NB4 (cell line): ENCODE measurements around the gene CAPN14.

Source experiments
- DNase-seq: peaks from one replicate; pipeline ENCODE4 v3.0.0; 2010; ENCODE audit warnings: low read depth
- H3K4me3 ChIP-seq: one replicate; pipeline ENCODE4 v1.5.1; 2011; ENCODE audit warnings: mild to moderate bottlenecking, low read depth, low read length, moderate library complexity
- CTCF ChIP-seq: IDR thresholded peaks from one replicate; pipeline ENCODE4 v1.5.1; 2012; ENCODE audit warnings: low read depth, low read length
- MAX ChIP-seq: IDR thresholded peaks from 2 replicates; pipeline ENCODE4 v1.6.1; 2011; ENCODE audit warnings: low read depth, low read length
- MYC ChIP-seq: IDR thresholded peaks from 2 replicates; pipeline ENCODE4 v1.6.1; 2011; ENCODE audit warnings: low read depth, low read length
- POLR2A ChIP-seq: IDR thresholded peaks from 2 replicates; pipeline ENCODE4 v1.6.1; 2011; ENCODE audit warnings: mild to moderate bottlenecking; ENCODE audit not compliant: insufficient read length; ENCODE audit errors: extremely low read depth

CAPN14 gene

GRCh38 chr2:31216734-31217133, 581 bp downstream of the CAPN14 start:
- DNase-seq, result no peak
- TF ChIP-seq CTCF (no peak), MAX (no peak), MYC (no peak), POLR2A (no peak)
- H3K4me3 ChIP-seq, result no peak overlapping the region

GRCh38 chr2:31214444-31214915, 2.8 kb downstream of the CAPN14 start:
- DNase-seq, result no peak
- no peak overlapping the region for H3K4me3 ChIP-seq
- no peak for TF ChIP-seq POLR2A
- no peak for TF ChIP-seq CTCF
- no peak for TF ChIP-seq MAX
- TF ChIP-seq MYC, result no peak

- no peak overlapping the region for H3K4me3 ChIP-seq
- TF ChIP-seq POLR2A (no peak), MAX (no peak), MYC (no peak), CTCF (no peak)
- DNase-seq, result no peak
These were observed 3.5 kb downstream of the CAPN14 start for GRCh38 chr2:31213601-31214443.

GRCh38 chr2:31212659-31213600, 4.4 kb downstream of the CAPN14 start:
- TF ChIP-seq CTCF, result no peak
- TF ChIP-seq MAX, result no peak
- TF ChIP-seq POLR2A, result no peak
- TF ChIP-seq MYC, result no peak
- H3K4me3 ChIP-seq, result no peak overlapping the region

GRCh38 chr2:31208240-31208639, 9.1 kb downstream of the CAPN14 start:
- no peak overlapping the region for H3K4me3 ChIP-seq
- TF ChIP-seq CTCF (no peak), POLR2A (no peak), MYC (no peak)
- no peak for DNase-seq

More at GRCh38 chr2:31212659-31213600, 4.4 kb downstream of the CAPN14 start:
- no peak for DNase-seq
